Activated CD4-positive, alpha-beta T cell treated with anti-CD3 and anti-CD28 coated beads, Interleukin-2, amount 50 U/mL, for 24 hours (primary cell): ENCODE measurements around the gene RYR2.
"Not testable (repeated sequence)": the region's sequence is repeated elsewhere in the genome, so short reads cannot be mapped to it uniquely, and the experiment has no call there.

Source experiments
- DNase-seq, 2 donors: peaks; one replicate each; pipeline ENCODE4 v3.0.0-alpha.2; 2020; ENCODE audit warnings: low read depth in 1 of 2, low spot score in 1 of 2

The RYR2 gene

DNA sequence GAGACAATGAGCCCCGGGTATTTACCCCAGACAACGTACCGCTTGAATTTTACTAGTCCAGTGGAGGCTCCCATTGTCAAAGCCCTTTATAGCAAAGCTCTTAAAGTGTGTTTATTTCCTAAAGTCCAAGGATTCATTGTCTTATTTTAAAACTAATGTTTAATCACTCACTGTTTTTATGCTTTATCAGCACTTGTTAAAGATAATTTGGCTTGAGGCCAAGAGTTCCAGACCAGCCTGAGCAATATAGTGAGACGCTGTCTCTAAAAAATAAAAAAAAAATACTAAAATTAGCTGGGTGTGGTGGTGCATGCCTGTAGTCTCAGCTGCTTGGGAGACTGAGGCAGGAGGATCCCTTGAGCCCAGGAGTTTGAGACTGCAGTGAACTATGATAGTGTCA is 202.8 kb downstream of the RYR2 start:
- no peak for DNase-seq

DNA sequence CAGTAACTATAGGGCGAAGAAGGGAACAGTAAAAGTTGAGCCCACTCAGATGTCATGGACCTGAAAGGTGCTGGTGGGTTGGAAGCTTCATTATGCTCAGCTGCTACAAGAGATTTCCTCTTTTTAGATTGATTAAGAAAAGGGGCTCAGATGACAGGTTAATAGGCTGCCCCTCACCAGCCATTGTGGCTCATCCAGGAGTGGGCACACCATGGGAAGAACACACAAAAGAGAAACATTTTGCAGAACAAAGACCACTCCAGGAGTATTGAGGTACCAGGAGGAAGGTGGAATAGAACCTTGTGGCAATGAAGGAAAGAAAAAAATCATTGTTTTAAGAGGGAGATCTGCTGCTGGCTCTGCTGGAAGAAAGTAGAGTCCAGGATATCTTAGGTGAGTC is 205.5 kb downstream of the RYR2 start:
- no peak for DNase-seq

DNA sequence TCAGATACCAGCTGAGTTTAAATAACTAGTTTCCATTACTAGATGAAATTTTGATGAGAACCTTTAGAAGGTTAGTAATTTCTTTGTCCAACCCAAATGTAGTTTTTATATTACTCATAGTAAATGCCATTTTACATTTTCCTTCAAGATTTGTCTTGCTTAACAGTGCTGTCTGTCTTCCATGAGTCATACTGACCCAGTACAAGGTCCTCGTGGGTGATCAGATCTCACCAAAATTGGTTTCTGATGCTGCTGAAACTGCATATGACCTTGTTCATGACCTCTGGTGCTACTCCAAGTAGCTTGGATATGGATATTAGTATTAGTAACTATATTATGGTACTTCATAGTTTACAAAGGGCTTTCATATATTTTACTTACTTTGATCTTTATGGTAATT is 207.1 kb downstream of the RYR2 start:
- DNase-seq, result no peak

DNA sequence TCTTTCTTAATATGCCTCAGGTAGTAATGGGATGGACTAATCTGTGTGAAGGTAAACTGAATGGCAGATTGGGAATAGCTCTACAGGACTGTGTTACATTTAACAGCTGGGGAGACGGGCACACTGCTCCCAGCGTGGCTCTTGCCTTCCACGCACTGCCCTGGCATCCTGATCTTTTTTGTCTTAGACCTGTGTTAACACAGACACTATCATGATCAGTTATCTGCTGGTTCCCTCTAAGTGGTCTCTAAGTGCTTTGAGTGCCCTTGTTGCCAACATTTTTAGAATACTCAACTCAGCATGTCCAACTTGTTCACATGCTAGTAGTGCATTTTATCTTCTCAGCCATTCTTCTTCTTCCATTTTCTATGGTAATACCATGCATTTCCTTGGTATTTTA is 208.1 kb downstream of the RYR2 start:
- DNase-seq, result no peak

DNA sequence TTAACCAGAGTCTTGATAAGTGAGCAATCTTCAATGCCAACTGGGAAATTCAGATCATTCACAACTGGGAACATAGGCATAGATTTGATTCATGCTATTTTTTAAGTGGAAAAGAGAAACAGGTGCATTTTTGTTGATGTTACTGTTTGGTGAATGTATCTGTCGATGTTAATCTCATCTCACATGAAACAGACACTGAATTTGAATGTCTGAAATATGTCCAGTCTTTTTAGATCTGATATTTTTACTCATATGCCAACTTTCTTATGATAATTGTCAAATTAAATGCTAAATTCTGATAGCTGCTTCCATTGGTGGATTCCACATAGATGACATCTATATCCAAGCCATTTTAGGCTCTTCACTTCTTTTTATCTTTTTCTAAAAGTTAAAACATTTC is 213.1 kb downstream of the RYR2 start:
- DNase-seq, result no peak

DNA sequence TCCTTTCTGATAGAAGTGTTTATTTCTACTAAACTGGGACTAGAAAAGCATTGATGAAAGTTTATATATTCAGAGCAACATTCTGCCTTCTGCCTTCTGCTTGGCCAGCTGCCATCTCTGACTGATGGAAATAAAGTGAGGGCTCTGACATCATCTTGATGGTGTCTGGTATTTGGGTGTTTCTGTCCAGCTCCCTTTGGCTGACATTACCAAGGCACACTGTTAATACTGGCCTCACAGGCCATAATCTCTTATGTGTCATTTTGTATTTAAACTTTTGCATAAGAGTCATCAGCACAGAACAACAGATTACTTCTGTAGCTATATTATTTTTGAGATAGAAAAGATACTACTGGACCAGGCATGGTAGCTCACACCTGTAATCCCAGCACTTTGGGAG is 216.9 kb downstream of the RYR2 start:
- DNase-seq, result no peak

DNA sequence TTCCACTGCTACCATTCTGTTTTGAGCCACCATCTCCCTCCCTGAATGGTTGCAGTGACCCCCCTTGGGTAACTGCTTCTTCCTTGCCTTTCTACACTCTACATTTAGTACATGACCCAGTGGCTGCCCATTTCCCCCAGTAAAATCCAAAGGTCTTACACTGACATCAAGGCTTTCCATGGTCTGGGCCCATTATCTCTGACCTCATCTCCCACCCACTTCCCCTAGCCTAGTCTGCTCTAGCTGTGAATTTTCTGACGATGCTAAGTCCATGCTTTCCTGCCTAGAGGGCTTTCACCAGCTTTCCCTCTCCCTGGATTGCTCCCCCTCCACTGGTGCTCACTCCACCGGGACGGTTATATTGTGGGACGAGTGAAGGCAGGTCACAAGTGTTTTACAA is 219.2 kb downstream of the RYR2 start:
- DNase-seq, result no peak

DNA sequence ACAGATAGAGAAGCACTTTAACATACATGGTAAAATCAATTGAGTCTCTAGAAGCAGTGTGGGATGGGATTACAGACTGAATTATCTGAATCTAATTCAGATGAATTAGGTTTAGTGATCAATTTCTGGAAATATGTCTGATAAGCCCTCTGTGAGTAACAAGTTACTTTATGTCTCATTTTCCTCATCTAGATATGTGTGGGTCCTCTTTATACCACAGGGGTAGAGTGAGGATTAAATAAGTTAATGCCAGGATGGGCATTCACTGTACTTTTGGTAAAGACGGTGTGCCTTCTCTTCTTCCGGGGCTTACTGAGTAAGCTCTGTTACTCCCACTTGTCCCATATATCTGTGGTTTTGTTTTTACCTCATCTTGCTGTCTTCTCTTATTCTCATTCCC is 225.8 kb downstream of the RYR2 start:
- DNase-seq, result no peak

DNA sequence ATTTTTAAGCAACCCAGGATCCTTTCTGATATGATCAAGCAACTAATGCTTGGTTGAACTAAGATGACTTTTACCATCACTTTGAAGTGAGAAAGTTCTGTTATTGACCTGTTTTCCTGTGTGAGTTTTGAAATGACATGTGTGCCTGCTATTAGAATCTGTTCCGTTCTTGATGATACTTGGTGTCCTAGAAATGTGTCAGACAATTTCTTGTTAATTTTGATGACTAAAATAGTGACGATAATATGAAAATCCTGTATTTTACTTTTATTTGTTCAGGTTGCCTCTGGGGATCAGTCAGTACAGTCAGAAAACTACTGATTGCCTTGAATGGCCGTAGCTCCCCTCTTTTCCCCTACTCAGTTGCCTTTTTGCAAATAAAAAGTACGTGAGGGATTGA is 228.0 kb downstream of the RYR2 start:
- DNase-seq, result no peak

DNA sequence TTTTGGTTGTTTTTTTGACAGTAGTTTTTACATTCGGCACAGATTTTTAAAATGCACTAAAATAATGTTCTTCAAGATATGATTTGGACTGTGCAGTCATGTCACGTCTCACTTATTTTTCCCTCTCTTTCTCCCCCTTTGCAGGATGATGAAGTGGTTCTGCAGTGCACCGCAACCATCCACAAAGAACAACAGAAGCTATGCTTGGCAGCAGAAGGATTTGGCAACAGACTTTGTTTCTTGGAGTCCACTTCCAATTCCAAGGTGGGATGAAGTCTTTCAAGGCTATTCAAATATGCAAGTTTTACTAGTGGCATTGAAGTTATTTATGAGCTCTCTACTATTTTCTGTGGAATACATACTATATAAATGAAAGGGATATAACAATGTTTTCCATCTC is 228.4 kb downstream of the RYR2 start:
- DNase-seq, result no peak

DNA sequence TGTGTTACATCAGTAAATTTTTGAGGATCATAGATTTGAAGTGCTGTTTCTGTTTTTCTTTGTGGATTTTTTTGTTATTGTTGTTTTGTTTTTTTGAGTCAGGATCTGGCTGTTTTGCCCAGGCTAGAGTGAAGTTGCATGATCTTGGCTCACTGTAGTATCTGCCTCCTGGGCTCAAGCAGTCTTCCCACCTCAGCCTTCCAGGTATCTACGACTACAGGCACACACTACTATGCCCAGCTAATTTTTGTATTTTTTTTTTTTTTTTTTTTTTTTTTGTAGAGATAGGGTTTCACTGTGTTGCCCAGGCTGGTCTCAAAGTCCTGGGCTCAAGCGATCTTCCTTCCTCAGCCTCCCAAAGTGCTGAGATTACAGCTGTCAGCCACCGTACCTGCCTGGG is 236.0 kb downstream of the RYR2 start:
- not testable (repeated sequence) for DNase-seq

DNA sequence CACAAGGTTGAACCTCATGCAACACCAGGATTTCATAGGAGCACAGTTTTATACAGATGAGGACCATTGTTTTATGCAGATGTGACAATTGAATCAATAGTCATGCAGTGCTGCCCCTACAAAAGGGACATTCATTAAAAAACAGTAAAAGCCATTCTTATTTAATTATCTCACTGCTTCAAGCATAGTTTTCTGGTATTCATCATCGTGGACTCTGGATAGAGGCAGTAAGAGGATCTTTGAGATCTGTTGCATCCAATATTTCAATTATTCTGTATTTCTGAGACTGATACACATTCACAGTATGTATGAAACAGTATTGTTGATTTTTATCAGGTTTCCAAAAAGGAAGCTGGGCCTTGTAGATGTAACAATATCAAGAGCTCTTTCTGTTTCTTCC is 237.6 kb downstream of the RYR2 start:
- DNase-seq, result no peak

DNA sequence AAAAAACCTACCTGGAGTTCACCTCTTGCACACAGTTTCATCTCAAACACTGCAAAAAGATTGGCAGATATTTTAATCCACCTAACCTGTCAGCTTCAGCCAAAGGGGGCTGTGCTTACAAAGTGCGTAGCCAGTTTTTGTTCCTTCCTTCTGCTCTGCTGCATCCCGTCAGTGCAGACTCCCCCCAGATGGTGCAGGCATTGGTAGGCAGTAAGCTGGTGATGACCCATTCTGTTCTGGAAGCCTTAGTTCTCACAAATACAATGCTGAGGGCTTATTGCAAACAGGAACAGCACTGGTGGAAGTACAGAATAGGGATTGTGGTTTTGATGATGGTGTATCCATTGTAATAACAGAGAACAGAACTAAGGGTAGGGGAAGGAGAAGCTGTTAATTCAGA is 239.5 kb downstream of the RYR2 start:
- DNase-seq, result no peak

DNA sequence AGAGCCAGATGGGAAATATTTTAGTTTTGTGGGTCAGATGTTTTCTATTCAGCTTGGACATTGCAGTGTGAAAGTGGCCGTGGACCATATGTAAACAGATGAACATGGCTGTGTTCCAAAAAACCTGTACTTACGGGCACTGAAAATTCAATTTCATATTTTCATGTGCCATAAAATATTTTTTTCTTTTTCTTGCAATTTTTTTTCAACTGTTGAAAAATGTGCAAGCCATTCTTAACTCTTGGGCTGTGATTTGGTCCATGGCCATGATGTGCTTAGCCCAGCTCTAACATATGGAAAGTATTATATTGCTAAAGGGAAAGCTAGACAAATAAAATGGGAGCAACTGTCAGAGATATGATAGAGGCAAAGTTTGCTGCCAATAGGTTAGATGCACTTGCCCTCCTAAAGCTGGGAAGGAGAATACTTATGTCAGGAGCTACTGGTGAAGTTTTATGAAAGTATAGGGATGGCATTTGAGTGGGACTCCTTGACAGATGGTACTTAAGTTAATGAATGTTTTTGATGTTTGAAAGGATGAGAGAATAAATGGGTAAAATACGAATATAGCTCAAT is 240.3 kb downstream of the RYR2 start:
- DNase-seq, result no peak

DNA sequence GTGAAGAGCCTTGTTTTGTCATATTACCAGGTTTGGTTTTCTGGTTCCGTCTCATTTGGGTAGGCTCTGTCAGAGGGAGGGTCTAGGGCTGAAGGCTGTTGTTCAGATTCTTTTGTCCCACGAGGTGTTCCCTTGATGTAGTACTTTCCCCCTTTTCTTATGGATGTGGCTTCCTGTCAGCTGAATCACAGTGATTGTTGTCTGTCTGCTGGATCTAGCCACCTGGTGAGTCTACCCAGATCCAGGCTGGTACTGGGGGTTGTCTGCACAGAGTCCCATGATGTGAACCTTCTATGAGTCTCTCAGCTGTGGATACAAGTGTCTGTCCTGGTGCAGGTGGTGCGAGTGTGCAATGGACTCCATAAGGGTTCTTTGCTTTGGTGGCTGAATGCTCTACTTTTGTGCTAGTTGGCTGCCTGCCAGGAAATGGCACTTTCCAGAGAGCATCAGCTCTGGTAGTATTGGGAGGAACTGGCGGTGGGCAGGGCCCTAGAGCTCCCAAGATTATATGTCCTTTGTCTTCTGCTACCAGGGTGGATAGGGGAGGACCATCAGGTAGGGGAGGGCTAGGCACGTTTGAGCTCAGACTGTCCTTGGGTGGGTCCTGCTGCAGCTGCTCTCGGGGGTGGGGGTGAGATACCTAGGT is 246.0 kb downstream of the RYR2 start:
- no peak for DNase-seq

DNA sequence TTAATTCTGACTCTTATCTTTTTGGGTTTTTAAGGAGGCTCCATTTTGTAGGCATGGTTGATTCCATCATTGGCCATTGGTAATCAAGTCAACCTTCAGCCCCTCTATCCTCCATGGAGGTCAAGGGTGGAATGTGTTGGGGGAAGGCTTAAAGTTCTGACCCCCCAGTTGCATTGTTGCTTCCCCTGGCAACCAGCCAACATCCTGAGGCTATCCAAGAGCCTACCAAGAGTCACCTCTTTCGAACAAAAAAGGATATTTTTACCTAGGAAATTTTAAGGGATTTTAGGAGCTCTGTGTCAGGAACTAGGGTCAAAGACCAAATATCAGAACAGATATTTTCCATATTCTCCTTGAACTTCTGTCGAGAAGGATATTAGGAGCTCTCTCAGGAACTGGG is 251.8 kb downstream of the RYR2 start:
- no peak for DNase-seq

DNA sequence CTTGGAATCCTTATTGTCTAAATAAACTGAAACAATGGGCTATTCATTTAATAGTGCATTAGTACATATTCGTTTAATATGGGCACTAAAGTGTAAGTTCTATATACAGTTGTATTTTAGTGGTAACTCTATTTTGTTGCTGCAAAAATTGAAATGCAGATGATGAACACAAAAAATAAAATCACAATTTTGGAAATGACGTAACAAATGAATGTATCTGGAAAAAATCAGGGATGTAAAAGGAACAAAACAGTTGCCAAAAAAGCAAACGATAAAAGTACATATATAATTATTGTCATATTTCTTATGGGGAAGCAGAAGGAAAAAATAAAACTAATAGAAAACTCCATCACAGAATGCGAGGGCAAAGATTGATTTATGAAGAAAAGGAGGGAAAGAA is 254.9 kb downstream of the RYR2 start:
- DNase-seq, result no peak

DNA sequence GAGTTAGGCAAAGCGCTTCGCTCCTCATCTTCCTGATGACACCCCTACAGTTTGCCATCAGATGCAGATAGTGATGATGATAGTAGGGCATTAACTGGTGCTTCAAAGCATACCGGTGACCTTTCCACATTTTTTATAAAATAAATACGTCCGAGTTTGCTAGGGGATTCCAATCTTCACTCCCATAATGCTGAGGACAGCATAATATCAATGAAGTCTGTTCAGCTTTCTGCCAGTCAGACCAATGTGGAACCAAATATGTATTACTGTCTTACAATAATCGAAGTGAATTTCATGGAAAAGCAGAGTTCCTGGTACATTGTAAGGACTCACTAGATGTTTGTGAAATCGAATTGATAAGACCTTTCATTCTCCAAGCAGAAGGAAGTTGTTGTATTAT is 258.7 kb downstream of the RYR2 start:
- no peak for DNase-seq

DNA sequence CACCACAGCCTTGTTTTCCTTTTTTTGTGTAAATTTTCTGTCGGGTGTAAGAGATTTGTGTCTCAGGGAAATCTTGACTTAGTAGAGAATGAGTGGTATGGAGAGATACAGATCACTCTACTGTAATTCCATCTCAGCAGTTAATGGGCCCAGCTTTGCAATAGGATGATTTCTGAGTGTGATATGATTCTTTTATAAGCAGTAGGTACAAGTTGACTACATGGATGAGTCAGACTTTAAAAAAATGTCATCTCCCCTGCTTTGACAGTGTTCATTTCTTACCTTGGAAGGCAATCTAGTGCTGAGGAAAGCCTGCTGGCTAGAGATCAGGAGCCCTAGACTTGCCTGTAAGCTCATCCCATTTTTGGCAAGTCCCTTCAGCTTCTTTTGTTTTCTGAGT is 261.9 kb downstream of the RYR2 start:
- no peak for DNase-seq

DNA sequence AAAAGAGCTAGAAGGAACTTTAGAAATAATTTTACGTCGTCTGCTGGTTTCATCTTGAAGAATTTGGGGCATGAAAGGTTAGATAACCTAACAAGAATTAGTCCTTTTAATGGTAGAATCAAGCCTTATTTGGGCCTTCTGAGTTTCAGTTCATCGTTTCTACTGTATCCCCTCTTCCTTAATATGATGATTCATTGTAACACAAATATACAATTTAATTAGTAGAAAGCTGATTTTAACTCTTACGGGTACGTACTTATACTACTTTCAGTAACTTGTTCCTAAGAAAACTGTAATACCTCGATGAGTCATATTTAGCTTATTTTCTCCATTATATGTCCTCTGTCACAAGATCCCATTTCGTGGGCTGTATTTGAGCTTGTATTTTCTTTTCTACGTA is 264.7 kb downstream of the RYR2 start:
- DNase-seq, result no peak

DNA sequence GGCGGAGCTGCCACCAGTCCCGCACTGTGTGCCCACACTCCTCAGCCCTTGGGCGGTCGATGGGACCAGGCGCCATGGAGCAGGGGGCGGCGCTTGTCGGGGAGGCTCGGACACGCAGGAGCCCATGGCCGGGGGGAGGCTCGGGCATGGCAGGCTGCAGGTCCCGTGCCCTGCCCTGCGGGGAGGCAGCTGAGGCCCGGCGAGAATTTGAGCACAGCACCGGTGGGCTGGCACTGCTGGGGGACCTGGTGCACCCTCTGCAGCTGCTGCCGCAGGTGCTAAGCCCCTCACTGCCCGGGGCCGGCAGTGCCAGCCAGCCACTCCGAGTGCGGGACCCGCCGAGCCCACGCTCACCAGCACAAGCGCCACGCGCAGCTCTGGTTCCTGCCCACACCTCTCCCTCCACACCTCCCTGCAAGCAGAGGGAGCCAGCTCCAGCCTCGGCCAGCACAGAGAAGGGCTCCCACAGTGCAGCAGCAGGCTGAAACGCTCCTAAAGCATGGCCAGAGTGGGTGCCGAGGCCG is 267.7 kb downstream of the RYR2 start:
- DNase-seq, result no peak

DNA sequence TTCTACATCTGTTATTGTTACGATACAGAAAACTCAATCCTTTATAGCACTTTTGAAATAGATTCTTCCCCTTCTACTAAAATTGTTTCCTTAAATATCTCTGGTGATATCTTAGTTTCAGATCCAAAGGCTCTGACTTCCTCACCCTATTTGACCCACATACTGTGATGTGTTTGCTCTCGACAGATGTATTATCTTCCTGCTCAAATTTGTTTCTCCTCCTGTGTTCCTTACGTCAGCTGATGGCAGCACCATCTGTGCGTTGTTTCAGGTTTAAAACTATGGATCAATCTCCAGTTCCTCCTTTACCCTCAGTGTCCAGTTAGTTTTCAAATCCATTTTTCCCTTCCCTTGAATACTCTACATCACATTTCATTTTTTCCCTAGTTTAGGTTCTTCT is 274.4 kb downstream of the RYR2 start:
- no peak for DNase-seq

DNA sequence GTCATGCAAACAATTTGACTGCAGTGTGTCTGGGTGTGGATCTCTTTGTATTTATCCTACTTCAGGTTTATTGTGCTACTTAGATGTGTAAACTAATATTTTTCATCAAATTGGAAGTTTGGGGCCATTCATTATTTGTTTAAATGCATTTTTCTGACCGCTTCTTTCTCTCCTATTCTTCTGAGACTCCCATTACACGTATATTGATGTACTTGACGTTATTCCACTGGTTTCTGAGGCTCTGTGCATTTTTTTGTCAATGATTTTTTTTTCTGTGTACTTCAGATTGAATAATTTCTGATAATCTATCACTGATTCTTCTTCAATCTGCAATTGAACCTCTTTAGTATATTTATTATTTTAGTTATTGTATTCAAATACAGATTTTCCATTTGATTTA is 276.8 kb downstream of the RYR2 start:
- DNase-seq, result no peak
